GM23338 (cell line): ENCODE measurements around the gene SLC39A13. TPM values are rescaled to one million over a fixed set of nuclear protein-coding genes. Genes with fewer than 3 reads are reported as not detected.

Experiments used
- CREB1 ChIP-seq: fragments of 250-450 bp; sonication (Bioruptor Pico); IDR thresholded peaks from 2 replicates; pipeline ENCODE4 v1.5.0; 2020; ENCODE audit warnings: low read depth, mild to moderate bottlenecking, moderate library complexity
- EZH2 ChIP-seq: fragments of 200-600 bp; sonication (generic); IDR thresholded peaks from one replicate; pipeline ENCODE4 v1.8.0; 2017; ENCODE audit warnings: antibody characterized with exemption, mild to moderate bottlenecking, low read depth; ENCODE audit not compliant: unreplicated experiment
- JUNB ChIP-seq: IDR thresholded peaks from one replicate; pipeline ENCODE4 v1.6.1; 2016; ENCODE audit warnings: antibody characterized with exemption; ENCODE audit not compliant: unreplicated experiment
- REST ChIP-seq: IDR thresholded peaks from one replicate; pipeline ENCODE4 v1.6.1; 2018; ENCODE audit warnings: antibody characterized with exemption; ENCODE audit not compliant: unreplicated experiment
- STAT1 ChIP-seq: IDR thresholded peaks from one replicate; pipeline ENCODE4 v1.6.1; 2016; ENCODE audit warnings: antibody characterized with exemption; ENCODE audit not compliant: unreplicated experiment
- ZNF114 ChIP-seq: fragments of 250-450 bp; sonication (Bioruptor Pico); IDR thresholded peaks from 2 replicates; pipeline ENCODE4 v1.5.0; 2020; ENCODE audit warnings: mild to moderate bottlenecking, moderate library complexity
- ZNF331 ChIP-seq: fragments of 250-450 bp; sonication (Bioruptor Pico); IDR thresholded peaks from 2 replicates; pipeline ENCODE4 v1.5.0; 2020; ENCODE audit warnings: low read depth, mild to moderate bottlenecking, moderate library complexity
- ZNF462 ChIP-seq: fragments of 250-450 bp; sonication (Bioruptor Pico); IDR thresholded peaks from 2 replicates; pipeline ENCODE4 v1.5.0; 2020; ENCODE audit warnings: mild to moderate bottlenecking, moderate library complexity
- polyA plus RNA-seq: library from polyadenylated mRNA; unstranded; fragments of >200 nt; fragmentation: Nextera tagmentation; extraction: Ambion mirVana; gene quantifications from 2 replicates; pipeline ENCODE4 v1.2.1, GENCODE V29; 2016
- total RNA-seq: library from RNA; depleted of rRNA; stranded (reverse); fragments of >200 nt; shearing (Covaris generic); gene quantifications from 2 replicates; pipeline ENCODE4 v1.2.3, GENCODE V29; 2014

SLC39A13 gene
- total and polyA plus RNA-seq, 2 experiments from 2014 or later = 15.8 to 32.7 TPM

- TF ChIP-seq ZNF462 = no peak
- no peak for TF ChIP-seq ZNF331 (CRISPR knock-in tag)
- TF ChIP-seq CREB1 (CRISPR knock-in tag) = no peak
- no peak for TF ChIP-seq REST
- no peak for TF ChIP-seq JUNB
- TF ChIP-seq ZNF114 (CRISPR knock-in tag) = no peak
- TF ChIP-seq STAT1 = no peak
- TF ChIP-seq EZH2 = no peak
These were observed 30.8 kb upstream of the SLC39A13 start (continued) for GRCh38 chr11:47377571-47378009.
